Stimulated activated CD8-positive, alpha-beta memory T cell treated with anti-CD3 and anti-CD28 coated beads, Interleukin-4, amount 100 ng/mL, for 24 hours (primary cell): Measurements from ENCODE around the gene PHRF1.

Source experiments
- DNase-seq: peaks from one replicate; pipeline ENCODE4 v3.0.0-alpha.2; 2020; ENCODE audit warnings: low read depth

PHRF1 gene

GRCh38 chr11:575996-576768 is at the start of gene PHRF1:
Gene PHRF1, plus strand, starts transcription at chr11:576470. Its CDS starts 5,043 bp downstream, at chr11:581513.
- DNase-seq: peak; percentile 90

DNA sequence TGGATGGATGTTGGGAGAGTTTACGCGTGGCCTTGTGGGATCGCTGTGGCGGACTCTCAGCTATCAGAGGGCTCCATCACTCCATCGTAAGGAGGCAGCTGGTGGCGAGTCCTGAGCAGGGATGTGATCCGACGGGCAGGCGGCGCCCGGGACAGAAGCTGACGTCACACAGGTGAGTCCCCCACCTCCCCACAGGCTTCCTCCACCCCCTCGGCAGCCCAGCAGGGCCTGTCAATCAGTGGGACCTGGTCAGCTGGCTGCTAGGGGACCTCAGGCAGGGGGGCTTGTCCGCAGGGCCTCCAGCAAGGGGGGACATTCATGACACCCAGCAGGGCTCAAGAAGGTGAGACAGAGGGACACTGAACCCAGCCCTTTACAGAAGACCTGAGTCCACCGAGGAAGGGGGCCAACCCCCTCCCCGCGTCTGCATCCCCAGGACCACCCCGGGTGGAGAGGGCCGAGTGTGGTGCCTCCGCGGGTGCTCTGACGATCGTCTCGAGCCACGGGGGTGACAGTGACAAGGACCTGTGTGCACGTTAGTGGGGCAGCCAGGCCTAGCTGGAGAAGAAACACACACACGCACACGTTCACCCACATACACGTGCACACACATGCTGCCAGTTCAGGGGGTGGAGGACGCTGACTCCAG is 48.0 kb upstream of the PHRF1 start:
- DNase-seq: no peak

GRCh38 chr11:528815-529727 is 47.2 kb upstream of the PHRF1 start:
- no peak for DNase-seq

DNA sequence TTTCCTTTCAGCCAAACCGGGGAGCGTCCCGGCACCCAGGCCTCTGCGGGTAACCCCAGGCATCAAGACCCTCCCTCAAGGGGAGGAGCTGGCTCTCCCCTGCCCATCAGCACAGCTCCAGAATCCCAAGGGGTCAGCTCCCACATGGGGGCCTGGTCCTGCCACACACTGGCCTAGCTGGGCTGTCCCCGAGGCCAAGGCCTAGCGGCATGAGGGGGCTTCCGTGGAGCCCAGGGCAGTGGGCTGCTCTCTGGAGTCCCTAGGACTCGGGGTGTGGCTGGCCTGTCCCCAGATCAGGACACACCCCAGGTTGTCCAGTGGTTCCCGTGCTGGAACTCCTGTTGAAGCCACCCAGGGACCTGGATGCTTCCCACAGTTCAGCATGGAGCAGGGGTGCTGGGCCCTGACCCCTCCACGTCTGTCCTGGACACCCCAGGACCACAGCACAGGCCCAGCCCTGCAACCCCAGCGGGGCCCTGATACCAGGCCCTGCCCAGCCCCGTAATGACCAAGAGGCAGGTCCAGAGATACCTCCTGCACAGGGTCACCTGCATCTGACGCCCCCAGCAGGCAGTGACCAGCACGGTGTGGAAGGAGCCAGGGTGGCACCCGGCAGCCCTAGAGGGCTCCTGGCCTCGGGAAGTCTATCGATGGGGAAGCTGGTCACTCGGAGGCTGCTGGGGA is 46.4 kb upstream of the PHRF1 start:
- no peak for DNase-seq

- no peak for DNase-seq
Measured at GRCh38 chr11:530960-531831, 45.1 kb upstream of the PHRF1 start.

DNA sequence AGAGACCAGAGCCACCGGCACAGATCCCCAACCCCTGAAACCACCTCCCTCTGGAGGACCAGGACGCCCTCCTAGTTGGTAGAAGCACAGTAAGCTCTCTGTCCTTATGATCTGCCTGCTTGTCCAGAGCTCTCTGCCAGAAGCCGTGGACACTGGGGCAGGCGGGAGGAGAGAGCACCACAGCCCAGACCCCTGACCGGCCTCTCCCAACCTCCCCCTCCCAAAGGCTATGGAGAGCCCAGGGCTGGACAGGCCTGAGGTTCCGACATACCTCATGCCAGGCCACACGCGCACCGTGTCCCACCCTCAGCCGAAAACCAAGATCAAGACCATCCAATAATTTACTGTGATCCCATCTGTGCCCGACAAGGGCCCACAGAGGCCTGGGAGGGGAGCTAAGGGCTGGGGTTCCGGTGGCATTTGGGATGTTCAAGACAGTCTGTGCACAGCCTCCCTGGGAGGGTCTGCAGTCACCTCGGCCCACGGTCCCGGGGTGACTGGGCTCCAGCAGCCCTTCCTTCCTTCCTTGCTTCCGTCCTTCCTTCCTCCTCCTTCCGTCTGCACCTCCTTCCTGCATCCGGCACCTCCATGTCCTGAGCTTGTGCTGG is 44.2 kb upstream of the PHRF1 start:
- no peak for DNase-seq

DNA sequence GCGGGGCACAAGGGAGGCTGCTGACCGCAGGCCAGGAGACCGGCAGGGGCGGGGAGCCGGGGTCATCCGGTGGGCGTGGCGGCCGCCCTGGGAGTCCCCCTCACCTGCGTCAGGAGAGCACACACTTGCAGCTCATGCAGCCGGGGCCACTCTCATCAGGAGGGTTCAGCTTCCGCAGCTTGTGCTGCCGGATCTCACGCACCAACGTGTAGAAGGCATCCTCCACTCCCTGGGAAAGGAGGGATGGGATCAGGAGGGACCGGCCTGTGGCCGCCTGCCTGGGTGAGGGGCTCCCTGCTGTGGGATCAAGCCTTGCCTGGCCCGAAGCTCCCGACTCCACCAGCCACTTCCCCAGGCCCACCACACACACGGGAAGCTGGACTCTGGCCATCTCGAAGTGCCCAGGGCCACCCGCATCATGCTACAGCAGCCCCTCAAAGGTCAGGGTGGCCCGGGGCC is 43.7 kb upstream of the PHRF1 start:
- DNase-seq: no peak

GRCh38 chr11:532986-533585 is 43.2 kb upstream of the PHRF1 start:
- no peak for DNase-seq

DNA sequence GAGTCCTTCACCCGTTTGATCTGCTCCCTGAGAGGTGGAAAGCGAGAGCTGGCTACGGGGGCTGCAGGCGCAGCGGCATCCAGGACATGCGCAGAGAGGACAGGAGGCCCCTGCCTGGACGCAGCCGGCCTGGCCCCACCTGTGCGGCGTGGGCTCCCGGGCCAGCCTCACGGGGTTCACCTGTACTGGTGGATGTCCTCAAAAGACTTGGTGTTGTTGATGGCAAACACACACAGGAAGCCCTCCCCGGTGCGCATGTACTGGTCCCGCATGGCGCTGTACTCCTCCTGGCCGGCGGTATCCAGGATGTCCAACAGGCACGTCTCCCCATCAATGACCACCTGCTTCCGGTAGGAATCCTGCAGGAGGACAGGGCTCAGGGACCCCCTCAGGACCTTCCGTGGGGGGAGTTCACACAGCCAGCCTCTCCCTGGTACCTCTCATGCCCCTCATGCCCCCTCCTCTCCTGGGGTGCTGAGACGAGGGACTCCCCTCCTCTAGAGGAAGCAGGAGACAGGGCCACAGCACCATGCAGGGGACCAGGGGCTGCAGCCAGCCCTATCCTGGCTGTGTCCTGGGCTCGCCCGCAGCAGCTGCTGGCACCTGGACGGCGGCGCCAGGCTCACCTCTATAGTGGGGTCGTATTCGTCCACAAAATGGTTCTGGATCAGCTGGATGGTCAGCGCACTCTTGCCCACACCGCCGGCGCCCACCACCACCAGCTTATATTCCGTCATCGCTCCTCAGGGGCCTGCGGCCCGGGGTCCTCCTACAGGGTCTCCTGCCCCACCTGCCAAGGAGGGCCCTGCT is 42.5 kb upstream of the PHRF1 start:
- no peak for DNase-seq

GRCh38 chr11:534396-535209 is 41.7 kb upstream of the PHRF1 start:
- DNase-seq: no peak

GRCh38 chr11:535210-535518 is 41.1 kb upstream of the PHRF1 start:
- DNase-seq: no peak

DNA sequence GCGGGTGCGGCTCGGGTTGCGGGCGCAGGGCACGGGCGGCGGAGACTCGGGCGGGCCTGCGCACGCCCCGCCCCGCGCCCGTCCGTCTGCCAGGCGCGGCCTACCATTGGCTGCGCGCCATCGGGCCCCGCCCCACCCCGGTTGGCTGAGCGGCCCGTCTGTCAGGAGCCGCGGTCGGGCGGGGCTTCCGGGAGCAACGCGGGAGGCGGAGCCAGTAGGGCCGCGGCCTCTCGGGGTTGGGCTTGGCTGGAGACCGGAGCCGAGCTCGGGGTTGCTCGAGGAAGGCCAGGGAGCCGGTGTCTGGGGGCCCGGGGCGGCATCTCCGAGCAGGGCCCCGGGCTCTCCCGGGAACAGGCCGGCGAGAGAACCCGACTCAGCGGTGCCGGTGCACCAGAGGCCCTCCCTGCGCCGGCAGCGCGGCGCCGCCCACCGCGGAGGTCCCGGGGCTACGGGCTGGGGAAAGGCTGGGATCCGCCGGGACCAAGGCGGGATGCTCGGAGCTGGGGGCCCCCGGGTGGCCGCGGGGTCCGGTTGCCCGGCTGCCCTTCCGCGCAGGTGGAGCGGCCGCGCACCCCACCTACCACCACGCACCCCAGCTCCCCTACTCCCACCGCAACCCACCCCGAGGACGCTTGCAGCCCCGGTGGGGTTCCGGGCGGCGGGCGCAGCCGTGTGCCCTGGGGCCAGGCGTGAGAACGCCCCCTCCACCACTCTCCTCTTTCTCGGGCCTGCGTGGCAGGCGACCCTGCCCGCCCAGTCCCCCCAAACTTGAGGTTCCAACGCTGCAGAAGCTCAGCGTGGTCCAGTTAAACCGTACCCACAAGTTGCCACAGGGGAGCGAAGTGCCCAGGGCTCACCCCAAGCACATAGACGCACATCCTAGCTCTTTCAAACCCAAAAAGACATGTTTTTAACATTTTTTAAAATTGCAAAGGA is 40.5 kb upstream of the PHRF1 start, which contains the start of gene HRAS:
TSS of gene HRAS (minus strand) at position 58 of the 936 bp plus-strand sequence.
- DNase-seq: peak; percentile 90

DNA sequence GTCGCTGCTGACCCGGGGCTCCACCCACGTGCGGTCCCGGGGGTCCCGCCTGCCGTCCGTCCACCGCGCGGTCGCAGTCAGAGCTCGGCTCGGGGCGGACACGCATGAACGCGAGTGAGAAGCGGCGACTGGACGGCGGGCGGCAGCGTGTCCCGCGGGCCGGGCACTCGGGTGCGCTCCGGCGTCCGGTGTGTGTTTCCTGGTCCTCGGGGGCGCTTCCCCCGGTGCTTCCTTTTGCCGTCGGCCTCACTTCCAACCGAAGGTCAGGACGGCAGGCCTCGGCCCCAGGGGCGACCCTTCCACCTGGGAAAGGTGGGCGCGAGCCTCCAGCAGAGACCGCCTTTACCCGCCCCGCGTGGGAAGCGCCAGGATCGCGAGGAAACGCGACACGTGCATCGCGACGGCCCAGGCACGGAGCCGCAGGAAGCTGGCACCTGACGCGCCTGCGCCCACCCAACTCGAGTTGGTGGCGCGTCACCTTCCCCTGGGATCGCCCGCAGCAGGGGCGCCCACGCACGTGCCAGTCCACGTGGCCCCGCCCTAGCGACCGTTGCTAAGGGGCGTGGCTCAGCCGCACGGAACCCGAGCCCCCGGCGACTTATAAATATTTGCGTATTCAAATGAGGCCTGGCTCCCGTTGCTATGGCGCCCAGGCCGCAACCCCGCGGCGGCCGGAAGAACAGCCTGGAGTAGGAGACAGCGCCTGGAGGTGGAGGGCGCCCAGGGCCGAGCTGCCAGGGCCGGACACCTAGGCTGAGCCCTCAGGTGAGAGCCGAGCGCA is 39.2 kb upstream of the PHRF1 start, which contains the start of gene LRRC56:
TSS of gene LRRC56 (plus strand) at position 687 of the 781 bp plus-strand sequence. CDS start 3,158 bp downstream, outside the sequence.
- DNase-seq: peak; percentile 90

DNA sequence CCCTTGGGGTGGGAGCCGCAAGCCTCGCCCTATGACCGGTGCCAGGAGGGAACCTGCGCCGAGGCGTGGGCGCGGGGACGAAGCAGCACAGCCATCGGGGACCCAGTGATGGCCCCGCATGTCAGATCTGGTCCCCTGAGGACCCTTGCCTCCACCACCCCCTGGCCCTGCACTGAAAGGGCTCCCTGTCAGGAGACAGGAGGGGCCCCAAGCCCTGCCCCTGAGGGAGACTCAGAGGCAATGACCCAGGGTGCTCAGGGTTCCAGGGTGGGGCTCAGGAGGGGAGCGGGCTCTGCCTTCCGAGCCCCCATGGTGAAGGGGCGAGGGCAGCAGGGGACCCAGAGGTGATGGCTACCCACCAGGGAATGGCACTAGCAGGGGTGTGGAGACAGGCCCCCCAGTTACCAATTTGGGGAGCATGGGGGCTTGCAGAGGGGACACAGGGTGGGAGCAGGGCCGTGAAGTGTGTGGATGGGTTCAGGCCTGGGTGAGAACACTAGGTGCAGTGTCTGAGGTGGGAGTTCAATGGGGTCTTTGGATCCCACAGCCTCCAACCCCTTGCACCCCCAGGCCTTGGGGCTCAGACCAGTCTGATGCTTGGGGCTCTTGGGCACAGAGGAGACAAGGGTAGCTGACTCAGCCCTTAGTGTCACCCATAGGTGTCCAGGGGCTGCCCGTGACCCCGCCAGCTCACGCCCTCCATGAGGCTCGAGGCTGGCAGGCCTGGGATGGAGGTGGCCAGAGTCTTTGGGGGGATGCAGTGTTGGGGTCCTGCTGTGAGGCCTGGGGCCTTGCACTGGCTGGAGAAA is 38.4 kb upstream of the PHRF1 start:
- DNase-seq: no peak

GRCh38 chr11:538431-539051 is 37.7 kb upstream of the PHRF1 start:
- DNase-seq: no peak
